ENCODE results near the gene PLCD3.

The PLCD3 gene

DNA sequence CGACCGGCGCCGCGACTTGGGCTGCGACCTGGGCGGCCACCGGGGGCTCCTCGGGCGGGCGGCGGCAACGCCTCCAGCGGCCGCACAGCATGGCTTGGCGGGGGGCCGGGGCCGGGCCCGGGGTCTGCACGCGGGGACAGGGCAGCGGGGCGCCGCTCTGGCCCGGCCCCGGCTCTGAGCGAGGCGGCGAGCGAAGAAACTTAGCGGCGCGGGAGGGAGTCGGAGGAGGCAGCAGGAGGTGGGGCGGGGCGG, at the start of gene PLCD3:
Gene PLCD3, minus strand, starts transcription at position 196 of the 252 bp plus-strand sequence. Its CDS starts 105 bp downstream, at position 91.
- no peak for DNase-seq (ENCODE audit: low spot score)

- no peak for DNase-seq (ENCODE audit: low spot score)
Measured at GRCh38 chr17:45177563-45177962, 45.2 kb upstream of the PLCD3 start.

DNA sequence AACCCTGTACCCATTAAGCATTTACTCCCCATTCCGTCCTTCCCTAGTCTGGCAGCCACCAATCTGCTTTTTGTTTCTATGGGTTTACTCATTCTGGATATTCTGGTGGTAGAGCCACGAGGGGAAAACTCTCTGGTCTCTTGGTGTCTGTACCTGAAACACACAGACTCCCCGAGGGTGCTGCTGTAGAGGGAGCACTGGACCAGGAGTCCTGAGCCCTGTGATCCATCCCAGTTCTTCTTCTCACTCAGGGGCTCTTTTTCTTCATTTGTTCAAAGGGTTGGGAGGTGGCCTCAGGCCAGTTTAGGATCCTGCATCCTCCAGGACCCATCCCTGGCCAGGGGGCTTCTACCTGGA, 43.4 kb upstream of the PLCD3 start:
- DNase-seq (ENCODE audit: low spot score), result no peak

DNA sequence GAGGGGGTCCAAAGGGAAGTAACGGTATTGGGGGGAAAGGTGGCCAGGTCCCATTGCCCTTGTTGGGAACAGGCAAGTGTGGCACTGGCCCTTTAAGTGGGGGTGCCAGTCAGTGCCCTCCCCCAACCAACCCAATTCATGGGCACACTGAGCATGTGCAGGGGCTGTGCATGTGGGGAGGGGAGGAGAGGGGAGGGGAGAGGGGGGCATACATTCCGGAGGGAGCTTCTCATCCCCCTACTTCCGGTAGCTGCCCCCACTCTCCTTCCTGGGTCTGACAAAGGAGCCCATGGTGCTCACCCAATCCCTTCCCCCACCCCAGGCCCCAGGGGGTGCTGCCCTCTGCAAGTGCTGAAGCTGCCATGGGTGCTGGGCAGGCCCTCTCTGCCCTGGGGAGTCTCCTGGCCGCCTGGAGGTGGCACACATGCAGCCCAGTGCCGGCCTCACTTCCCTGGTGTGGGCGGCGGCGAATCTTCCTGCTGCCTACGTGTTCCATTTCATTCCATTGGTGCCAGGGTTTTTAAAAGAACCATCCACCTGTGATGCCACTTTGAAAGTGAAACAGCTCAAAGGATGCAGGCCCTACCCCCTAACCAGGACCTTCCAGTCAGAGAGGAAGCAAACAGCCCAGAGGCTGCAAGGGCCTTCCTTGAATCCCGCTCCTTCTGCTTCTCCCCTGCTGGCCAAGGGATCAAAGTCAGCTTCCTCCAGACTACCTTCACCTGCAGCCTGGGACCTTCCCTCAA, 40.4 kb upstream of the PLCD3 start:
- DNase-seq (ENCODE audit: low spot score), result no peak

DNA sequence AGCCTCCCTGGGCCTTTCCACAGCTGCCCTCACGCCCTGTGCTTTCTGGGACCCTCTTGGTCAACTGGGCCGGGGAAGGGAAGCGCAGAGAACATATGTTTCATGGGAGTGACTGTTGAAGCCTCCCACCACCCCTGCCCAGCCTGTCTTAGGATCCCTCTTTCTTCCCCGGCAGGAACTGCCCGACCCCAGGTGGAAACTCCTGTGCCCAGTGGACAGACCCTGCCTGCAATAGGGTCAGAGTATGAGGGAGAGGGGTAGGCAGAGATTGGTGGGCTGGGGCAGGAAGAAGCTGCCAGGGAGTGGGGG, 39.9 kb upstream of the PLCD3 start:
- no peak for DNase-seq (ENCODE audit: low spot score)

- DNase-seq (ENCODE audit: low spot score), result peak; percentile 56
Measured at GRCh38 chr17:45171338-45172231, 39.3 kb upstream of the PLCD3 start.

DNA sequence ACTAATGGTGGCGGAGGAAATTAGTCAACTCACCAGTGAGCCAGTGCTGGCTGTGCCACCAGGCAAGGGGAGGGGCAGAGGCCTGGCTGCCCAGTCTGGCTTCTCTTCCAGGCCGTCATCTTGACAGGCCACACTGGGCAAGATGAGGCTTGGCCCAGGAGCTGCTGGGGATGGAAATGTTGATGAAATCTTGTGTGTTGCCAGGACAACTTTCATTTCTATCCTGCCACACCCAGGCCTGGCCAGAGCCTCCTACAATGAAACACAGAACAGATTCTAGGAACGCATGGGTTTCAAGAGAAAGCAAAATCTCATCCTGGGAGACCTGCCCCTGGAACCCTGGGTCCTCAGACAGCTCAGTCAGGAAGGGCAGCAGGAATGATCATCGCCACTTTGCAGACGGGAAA, 38.6 kb upstream of the PLCD3 start:
- DNase-seq (ENCODE audit: low spot score), result peak; percentile 36

GRCh38 chr17:45170280-45170930, 38.1 kb upstream of the PLCD3 start:
- no peak for DNase-seq (ENCODE audit: low spot score)

DNA sequence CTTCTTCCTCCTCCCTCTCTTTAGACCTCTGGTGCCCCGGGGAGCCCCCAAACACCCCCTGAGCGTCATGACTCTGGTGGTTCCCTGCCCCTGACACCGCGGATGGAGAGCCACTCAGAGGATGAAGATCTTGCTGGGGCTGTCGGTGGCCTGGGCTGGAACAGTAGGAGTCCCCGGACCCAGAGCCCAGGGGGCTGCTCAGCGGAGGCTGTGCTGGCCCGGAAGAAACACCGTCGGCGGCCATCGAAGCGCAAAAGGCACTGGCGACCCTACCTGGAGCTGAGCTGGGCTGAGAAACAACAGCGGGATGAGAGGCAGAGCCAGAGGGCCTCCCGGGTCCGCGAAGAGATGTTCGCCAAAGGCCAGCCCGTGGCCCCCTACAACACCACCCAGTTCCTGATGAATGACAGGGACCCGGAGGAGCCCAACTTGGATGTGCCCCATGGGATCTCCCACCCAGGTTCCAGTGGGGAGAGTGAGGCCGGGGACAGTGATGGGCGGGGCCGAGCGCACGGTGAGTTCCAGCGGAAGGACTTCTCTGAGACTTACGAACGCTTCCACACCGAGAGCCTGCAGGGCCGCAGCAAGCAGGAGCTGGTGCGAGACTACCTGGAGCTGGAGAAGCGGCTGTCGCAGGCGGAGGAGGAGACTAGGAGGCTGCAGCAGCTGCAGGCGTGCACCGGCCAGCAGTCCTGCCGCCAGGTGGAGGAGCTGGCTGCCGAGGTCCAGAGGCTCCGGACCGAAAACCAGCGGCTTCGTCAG, 36.9 kb upstream of the PLCD3 start:
- DNase-seq (ENCODE audit: low spot score), result no peak

- no peak for DNase-seq (ENCODE audit: low spot score)
Measured at GRCh38 chr17:45164734-45165269, 32.5 kb upstream of the PLCD3 start.

GRCh38 chr17:45162025-45162687, 29.8 kb upstream of the PLCD3 start:
- no peak for DNase-seq (ENCODE audit: low spot score)

GRCh38 chr17:45161288-45162024, 29.1 kb upstream of the PLCD3 start, which contains the start of gene HEXIM2:
Gene HEXIM2, plus strand, starts transcription at chr17:45161875. Its CDS starts 919 bp downstream, at chr17:45162794.
- DNase-seq (ENCODE audit: low spot score), result peak; percentile 96

- peak; percentile 75 for DNase-seq (ENCODE audit: low spot score)
Measured at GRCh38 chr17:45160447-45161287, 28.4 kb upstream of the PLCD3 start.

- DNase-seq (ENCODE audit: low spot score), result no peak
Measured at GRCh38 chr17:45156242-45156641, 23.9 kb upstream of the PLCD3 start.

DNA sequence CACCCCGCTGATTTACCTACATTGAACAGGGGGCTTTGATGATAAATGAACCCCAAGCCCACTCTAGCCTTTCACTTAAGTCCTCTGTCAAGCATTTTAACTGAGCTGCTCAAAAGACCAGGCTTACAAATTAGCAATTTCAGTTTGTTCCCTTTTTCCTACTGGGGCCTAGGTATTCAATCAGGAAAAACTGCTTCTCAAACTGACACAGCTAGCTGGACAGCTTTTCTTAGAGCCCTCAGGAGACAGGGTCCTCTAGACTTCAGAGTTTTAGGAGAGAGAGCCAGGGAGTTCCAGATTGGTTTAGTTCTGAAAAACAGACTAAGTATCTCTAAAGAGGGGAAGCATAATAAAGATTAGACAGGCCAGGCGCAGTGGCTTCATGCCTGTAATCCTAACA, 23.2 kb upstream of the PLCD3 start:
- DNase-seq (ENCODE audit: low spot score), result no peak

- DNase-seq (ENCODE audit: low spot score), result no peak
Measured at GRCh38 chr17:45155029-45155428, 22.7 kb upstream of the PLCD3 start.

- no peak for DNase-seq (ENCODE audit: low spot score)
Measured at GRCh38 chr17:45150911-45151809, 18.8 kb upstream of the PLCD3 start.

Measured in HuH-7 (cell line).